ENCODE measurements around the gene DGKB. TPM values are rescaled to one million over a fixed set of nuclear protein-coding genes. Genes with fewer than 3 reads are reported as not detected.

DGKB gene
- total RNA-seq, 1 donor from 2014 or later: not detected

DNA sequence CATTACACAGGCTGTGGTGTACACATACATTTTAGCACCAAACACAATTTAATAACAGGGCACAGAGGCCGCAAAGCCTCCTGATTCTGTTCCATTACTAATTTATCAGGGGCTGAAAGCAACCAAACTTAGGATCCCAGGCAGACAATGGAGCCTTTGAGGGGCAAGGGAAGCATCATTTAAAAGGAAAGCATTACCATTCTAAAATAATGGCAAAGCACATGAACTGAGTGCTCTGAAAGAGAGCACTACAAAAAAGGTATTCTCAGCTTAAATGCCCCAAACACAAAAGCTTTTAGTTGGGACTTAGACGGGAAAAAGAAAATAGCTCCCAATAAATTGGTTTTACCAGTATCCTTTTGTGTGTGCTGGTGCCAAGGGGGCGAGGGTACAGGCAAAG lies 631.1 kb downstream of the DGKB start:
- no peak for DNase-seq

DNA sequence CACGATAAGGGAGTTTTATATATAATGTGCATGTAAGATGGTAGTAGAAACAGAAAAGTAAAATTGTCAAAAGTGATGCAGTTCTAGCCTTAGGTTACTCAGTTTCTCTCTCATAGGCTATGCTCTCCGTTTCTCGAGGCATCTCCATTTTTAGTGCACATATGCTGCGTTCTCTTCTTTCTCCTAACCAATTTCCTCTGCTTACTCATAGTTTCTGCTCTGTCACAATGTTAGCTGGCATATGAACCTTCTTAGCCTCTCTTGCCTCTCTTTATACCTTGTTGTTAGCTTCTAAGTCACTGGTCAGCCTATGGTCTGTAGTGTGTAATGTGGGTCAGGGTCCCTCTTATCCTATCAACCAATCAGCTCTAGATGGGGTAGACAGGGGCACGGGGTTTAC lies 632.5 kb downstream of the DGKB start:
- DNase-seq: no peak

GRCh38 chr7:14260011-14260410 lies 642.5 kb downstream of the DGKB start:
- no peak for DNase-seq

GRCh38 chr7:14258861-14259260 lies 643.7 kb downstream of the DGKB start:
- no peak for DNase-seq

- DNase-seq: no peak
These were observed 644.1 kb downstream of the DGKB start for GRCh38 chr7:14258441-14258840.

GRCh38 chr7:14252458-14252857 lies 650.1 kb downstream of the DGKB start:
- no peak for DNase-seq

- DNase-seq: no peak
These were observed 660.4 kb downstream of the DGKB start for GRCh38 chr7:14242175-14242574.

DNA sequence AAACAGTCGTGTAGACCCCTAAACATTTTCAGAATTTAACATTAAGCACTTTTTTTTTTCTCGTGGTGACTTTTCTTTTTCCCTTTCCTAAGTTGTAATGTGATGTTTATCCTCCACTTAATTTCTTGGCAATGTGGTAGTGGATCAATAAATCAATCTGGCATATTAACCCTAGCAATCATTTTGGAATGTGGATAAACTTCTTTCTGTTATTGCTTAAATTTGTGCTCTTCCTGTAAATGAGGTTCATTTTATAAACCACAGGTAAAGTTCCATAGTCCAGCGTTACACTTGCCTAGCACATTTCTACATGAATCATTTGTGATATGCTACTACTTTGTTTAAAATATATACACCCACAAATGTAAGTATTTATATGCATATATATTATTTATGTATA lies 665.7 kb downstream of the DGKB start:
- no peak for DNase-seq

DNA sequence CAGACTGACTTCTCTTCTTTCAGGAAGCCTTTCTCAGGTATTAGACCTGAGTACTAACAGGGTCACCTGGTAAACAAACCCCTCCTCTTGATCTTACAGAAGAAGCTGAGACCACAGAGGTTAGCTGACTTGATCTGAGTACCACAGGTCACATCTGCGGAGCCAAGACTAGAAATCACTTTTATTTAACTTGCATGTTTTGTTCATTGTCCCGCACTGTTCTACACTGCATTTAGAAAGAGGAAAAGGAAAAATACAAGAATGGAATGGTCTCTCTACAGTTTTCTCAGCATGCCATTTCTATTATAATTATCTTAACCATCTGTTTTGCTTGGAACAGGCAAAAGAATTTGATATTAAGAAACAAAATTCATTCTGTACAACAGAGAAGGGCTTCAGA lies 667.5 kb downstream of the DGKB start:
- no peak for DNase-seq

GRCh38 chr7:14233868-14234369 lies 668.6 kb downstream of the DGKB start:
- DNase-seq: no peak

- no peak for DNase-seq
These were observed 669.3 kb downstream of the DGKB start for GRCh38 chr7:14233076-14233867.

DNA sequence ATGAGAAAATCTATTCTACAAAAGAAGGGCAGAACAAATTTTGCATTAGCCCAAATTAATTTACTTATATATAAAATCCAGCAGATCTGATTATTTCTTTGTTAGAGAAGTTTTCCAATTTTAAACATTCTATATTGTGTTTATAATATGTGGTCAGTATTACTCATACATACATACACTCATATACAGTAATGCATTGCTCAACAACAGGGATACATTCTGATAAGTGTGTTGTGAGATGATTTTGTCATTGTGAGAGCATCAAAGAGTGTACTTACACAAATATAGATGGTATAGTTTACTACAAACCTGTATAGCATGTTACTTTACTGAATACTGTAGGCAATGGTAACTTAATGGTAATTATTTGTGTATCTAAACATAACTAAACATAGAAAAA lies 673.5 kb downstream of the DGKB start:
- no peak for DNase-seq

DNA sequence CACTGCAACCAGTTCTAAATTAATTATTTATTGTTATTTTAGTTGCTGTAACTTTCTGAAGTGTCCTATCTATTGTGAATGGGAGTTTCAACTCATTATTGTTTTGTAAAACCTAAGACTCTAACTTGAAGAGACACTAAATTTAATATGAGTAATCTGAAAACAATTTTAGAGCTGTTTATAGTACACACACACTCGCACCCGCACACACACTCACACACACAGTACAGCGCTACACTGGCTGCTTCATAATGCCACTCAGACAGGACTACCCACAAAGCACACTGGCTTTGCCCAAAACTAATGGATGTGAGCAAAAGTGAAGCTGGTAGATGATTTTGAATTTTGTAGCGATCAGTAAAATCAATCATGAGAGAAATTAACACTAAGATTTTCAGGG lies 674.2 kb downstream of the DGKB start:
- no peak for DNase-seq

GRCh38 chr7:14226126-14226525 lies 676.4 kb downstream of the DGKB start:
- no peak for DNase-seq

DNA sequence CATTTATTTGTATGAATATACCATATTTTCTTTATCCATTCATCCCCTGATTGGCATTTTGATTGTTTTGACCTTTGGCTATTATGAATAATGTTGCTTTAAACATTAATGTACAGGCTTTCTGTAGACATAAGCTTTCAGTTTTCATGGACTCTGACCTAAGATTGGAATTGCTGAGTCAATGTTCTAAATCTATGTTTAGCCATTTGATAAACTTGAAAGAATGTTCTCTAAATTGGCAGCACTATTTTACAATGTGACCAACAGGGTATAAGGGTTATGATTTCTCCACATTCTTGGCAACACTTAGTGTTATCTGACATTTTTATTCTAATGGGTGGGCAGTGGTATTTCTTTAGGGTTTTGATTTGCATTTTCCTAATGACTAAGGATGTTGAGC lies 683.4 kb downstream of the DGKB start:
- no peak for DNase-seq

DNA sequence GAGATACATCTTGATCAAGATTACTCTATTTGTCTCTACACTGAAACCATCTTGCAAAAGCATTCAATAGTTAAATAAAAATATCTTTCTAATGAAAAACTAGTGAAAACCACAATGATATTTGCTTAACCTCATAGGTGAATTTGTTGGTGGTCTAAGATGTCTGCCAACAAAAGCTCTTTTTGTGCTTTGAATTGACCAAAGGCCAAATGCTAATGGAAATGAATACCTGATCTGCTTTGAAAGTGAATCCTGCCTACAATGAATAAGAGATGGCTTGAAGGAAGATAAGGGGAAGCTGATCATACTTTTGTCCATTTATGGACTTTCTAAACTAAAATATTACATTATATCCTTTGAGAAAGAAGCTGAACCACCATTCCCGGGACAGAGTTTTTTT lies 684.2 kb downstream of the DGKB start:
- no peak for DNase-seq

GRCh38 chr7:14209896-14210484 lies 692.6 kb downstream of the DGKB start:
- no peak for DNase-seq

GRCh38 chr7:14207711-14208110 lies 694.8 kb downstream of the DGKB start:
- DNase-seq: no peak

GRCh38 chr7:14207138-14207537 lies 695.4 kb downstream of the DGKB start:
- DNase-seq: no peak

- DNase-seq: no peak
These were observed 696.4 kb downstream of the DGKB start for GRCh38 chr7:14206121-14206520.

- no peak for DNase-seq
These were observed 701.2 kb downstream of the DGKB start for GRCh38 chr7:14201353-14201752.

GRCh38 chr7:14199336-14199735 lies 703.2 kb downstream of the DGKB start:
- DNase-seq: no peak

DNA sequence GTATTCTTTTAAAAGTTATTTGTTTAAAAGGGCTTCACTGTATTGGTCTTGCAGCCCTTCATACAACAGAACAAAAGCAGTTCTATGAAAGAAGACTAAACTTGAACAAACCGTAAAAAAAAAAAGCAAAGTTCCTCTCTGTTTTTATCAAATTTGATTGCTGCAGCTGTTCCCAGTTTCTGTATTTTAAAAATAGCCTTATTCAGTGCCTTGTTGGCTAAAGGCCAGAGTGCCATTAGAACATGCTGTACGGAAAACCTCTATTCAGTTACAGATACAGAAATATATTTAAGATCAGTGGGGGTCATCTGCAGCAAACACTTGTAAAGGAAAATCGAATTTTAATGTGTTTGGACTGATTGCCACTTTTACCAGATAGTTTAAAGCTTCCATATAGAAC lies 705.3 kb downstream of the DGKB start:
- DNase-seq: no peak

GRCh38 chr7:14196555-14196954 lies 706.0 kb downstream of the DGKB start:
- DNase-seq: no peak

DNA sequence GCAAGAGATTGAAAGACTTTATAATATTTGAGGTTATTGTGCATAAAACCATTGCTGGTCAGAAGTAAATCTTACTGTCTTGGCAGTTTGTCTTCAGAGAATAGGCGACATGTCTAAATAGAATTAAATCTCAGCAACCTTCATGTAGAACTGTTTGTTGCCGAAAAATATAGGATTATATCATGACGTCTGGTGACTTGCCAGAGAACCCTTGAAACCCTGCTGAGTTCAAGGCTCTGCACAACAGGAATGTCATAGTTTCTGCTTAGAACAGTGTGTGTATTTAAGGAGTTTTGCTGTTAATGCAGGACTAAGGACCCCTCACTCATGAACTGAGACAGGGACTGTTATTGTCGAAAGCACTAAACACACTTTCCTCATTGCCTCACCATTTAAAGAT lies 706.7 kb downstream of the DGKB start:
- no peak for DNase-seq
